K562 (cell line): ENCODE results near the gene FRMD4B.

ENCODE experiments used
- CBFB ChIP-seq: sonication (generic); formaldehyde crosslinking; IDR thresholded peaks from 2 replicates; pipeline ENCODE4 v1.4.0; 2020; ENCODE audit warnings: mild to moderate bottlenecking, missing genetic modification reagents
- CREB1 ChIP-seq, 2 experiments: sonication (generic) in 1 of 2; formaldehyde crosslinking in 1 of 2; IDR thresholded peaks; 2 replicates each; pipeline versions ENCODE4 v1.6.1 to v1.8.0; 2012 to 2022; ENCODE audit warnings: inconsistent platforms in 1 of 2, mild to moderate bottlenecking in 1 of 2, missing genetic modification reagents in 1 of 2, moderate library complexity in 1 of 2
- EHMT2 ChIP-seq: fragments of 450-650 bp; IDR thresholded peaks from 2 replicates; pipeline ENCODE4 v1.6.1; 2018; ENCODE audit warnings: antibody characterized with exemption
- HIVEP1 ChIP-seq: fragments of 250-450 bp; sonication (Bioruptor Pico); IDR thresholded peaks from 2 replicates; pipeline ENCODE4 v1.4.0; 2020; ENCODE audit warnings: mild to moderate bottlenecking
- SLC30A9 ChIP-seq: fragments of 250-450 bp; sonication (Bioruptor Pico); IDR thresholded peaks from 2 replicates; pipeline ENCODE4 v1.8.0; 2022; ENCODE audit warnings: mild to moderate bottlenecking, moderate library complexity
- ZNF146 ChIP-seq: IDR thresholded peaks from one replicate; pipeline ENCODE4 v1.6.1; 2018; ENCODE audit warnings: missing compliant biosample characterization; ENCODE audit not compliant: unreplicated experiment
- ZNF274 ChIP-seq: IDR thresholded peaks from 2 replicates; pipeline ENCODE4 v1.6.1; 2011; ENCODE audit warnings: low read depth, mild to moderate bottlenecking, low read length, moderate library complexity, borderline replicate concordance
- ZNF347 ChIP-seq: fragments of 450-650 bp; formaldehyde crosslinking; IDR thresholded peaks from 2 replicates; pipeline ENCODE4 v1.4.0; 2020; ENCODE audit warnings: low read depth, mild to moderate bottlenecking, moderate library complexity

DNA sequence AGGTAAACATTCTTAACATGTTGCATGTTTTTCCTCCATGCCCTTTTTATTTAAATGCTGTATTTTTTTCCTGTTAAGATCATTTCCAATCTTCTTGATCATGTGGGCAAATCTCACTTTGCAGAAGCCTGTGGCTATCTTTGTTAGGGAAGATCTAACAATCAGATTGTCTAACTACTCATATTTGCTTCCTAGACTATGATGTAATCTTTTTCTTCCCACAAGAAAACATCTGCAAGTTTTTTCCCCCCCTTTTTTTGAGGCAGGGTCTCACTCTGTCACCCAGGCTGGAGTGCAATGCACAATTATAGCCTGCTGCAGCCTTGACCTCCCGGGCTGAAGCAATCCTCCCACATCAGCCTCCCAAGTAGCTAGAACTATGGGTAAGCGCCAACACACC is 248.5 kb downstream of the FRMD4B start:
- TF ChIP-seq CBFB (CRISPR knock-in tag): no peak
- no peak for TF ChIP-seq ZNF146 (CRISPR knock-in tag)
- no peak for TF ChIP-seq SLC30A9 (CRISPR knock-in tag)
- TF ChIP-seq CREB1 (IDR thresholded peaks at IDR 0.05): no peak
- TF ChIP-seq CREB1 (CRISPR knock-in tag; IDR thresholded peaks at IDR 0.05): no peak
- no peak for TF ChIP-seq EHMT2
- TF ChIP-seq HIVEP1: no peak
- no peak for TF ChIP-seq ZNF347 (CRISPR knock-in tag)
- TF ChIP-seq ZNF274: no peak
